Ovary (tissue), 3 donors: ENCODE results near the gene TTC21A.

Experiments
- CTCF ChIP-seq, 3 donors: fragments of 450-650 bp in 2 of 3; fragments of 200-600 bp in 1 of 3; IDR thresholded peaks; one replicate each; pipeline versions ENCODE4 v1.5.1 to v1.8.0; 2016 to 2022; ENCODE audit warnings: antibody characterized with exemption in 3 of 3, mild to moderate bottlenecking in 1 of 3
- EP300 ChIP-seq: sonication (generic); formaldehyde crosslinking; IDR thresholded peaks from one replicate; pipeline ENCODE4 v1.6.1; 2017; ENCODE audit warnings: antibody characterized with exemption
- donor health status: DM: no; HTN: no; CAD: no.

- TF ChIP-seq CTCF (IDR thresholded peaks at IDR 0.05) (no peak), EP300 (no peak)
These were observed 27.5 kb upstream of the TTC21A start for GRCh38 chr3:39080026-39080425.
